Left ventricle myocardium inferior (tissue), 1 donor: Measurements from ENCODE around the gene ZSCAN22. TPM values are rescaled to one million over a fixed set of nuclear protein-coding genes. Genes with fewer than 3 reads are reported as not detected.

Experiments
- DNase-seq: peaks from one replicate; pipeline ENCODE4 v3.0.0-alpha.2; 2020
- H3K27ac ChIP-seq: fragments of 200-600 bp; replicated peaks from 2 replicates; pipeline ENCODE4 v1.8.0; 2021
- H3K27me3 ChIP-seq: fragments of 200-600 bp; 2 replicates; pipeline ENCODE4 v1.8.0; 2021; ENCODE audit warnings: low read depth
- H3K36me3 ChIP-seq: fragments of 200-600 bp; 2 replicates; pipeline ENCODE4 v1.8.0; 2021
- H3K4me1 ChIP-seq: fragments of 200-600 bp; 2 replicates; pipeline ENCODE4 v1.8.0; 2021
- H3K4me3 ChIP-seq: fragments of 200-600 bp; 2 replicates; pipeline ENCODE4 v1.8.0; 2021; ENCODE audit warnings: mild to moderate bottlenecking, moderate library complexity
- H3K9me3 ChIP-seq: fragments of 200-600 bp; replicated peaks from 2 replicates; pipeline ENCODE4 v1.8.0; 2021
- CTCF ChIP-seq: fragments of 200-600 bp; IDR thresholded peaks from 2 replicates; pipeline ENCODE4 v1.8.0; 2021; ENCODE audit warnings: antibody characterized with exemption, mild to moderate bottlenecking, borderline replicate concordance
- intact Hi-C: fragments of 100-400 bp; cut with micrococcal nuclease; formaldehyde crosslinking; loops from one replicate; pipeline ENCODE4 v1.11.0; 2022
- microRNA-seq: library from miRNA; unstranded; fragments of <30 nt; microRNA quantifications from one replicate; pipeline ENCODE4 v1.2.0, GENCODE V29; 2020
- total RNA-seq: library from RNA; stranded (reverse); fragmentation: NEBNext Ultra II Directional; extraction: Animal tissue kit (Norgen Biotek cat#: 25700); gene quantifications from one replicate; pipeline ENCODE4 v1.2.1, GENCODE V29; 2021
- donor health status: DM: no; HTN: yes; CAD: no; lungs with severe emphysema.

The ZSCAN22 gene
- total RNA-seq, 1 donor from 2014 or later: 1.8 TPM

- Histone ChIP-seq H3K9me3 (no peaks in the 10 kb centered on the region), H3K27me3 (no peaks in the 10 kb centered on the region), H3K36me3 (peaks cover 31% of the 10 kb centered on the region), H3K27ac (peak overlapping the region; percentile 100), H3K4me1 (peaks cover 67% of the 10 kb centered on the region), H3K4me3 (peak overlapping the region; percentile 71)
- TF ChIP-seq CTCF: no peak
- intact Hi-C loops: no loop called here
- DNase-seq: no peak
Measured at GRCh38 chr19:58385891-58386575, 59.2 kb downstream of the ZSCAN22 start.

GRCh38 chr19:58386576-58387337 lies 60.0 kb downstream of the ZSCAN22 start, which contains the start of gene RPS5:
Gene RPS5, plus strand, starts transcription at chr19:58387269. Its CDS starts 869 bp downstream, at chr19:58388138.
- no peak for TF ChIP-seq CTCF
- no peaks in the 10 kb centered on the region for H3K27me3 ChIP-seq
- H3K4me3 ChIP-seq: peak within 1 kb of the TSS; percentile 71
- H3K27ac ChIP-seq: peak within 1 kb of the TSS; percentile 100
- peaks cover 61% of the 10 kb centered on the region for H3K4me1 ChIP-seq
- intact Hi-C loops: no loop called here
- peaks cover 38% of the 10 kb centered on the region for H3K36me3 ChIP-seq
- H3K9me3 ChIP-seq: no peaks in the 10 kb centered on the region
- DNase-seq: peak; percentile 93

GRCh38 chr19:58387338-58388174 lies 60.8 kb downstream of the ZSCAN22 start:
- TF ChIP-seq CTCF: no peak
- H3K9me3 ChIP-seq: no peaks in the 10 kb centered on the region
- DNase-seq: no peak
- peaks cover 55% of the 10 kb centered on the region for H3K4me1 ChIP-seq
- intact Hi-C loops: no loop called here
- peaks cover 44% of the 10 kb centered on the region for H3K36me3 ChIP-seq
- peak overlapping the region; percentile 71 for H3K4me3 ChIP-seq
- no peaks in the 10 kb centered on the region for H3K27me3 ChIP-seq
- H3K27ac ChIP-seq: peak overlapping the region; percentile 100

- peaks cover 55% of the 10 kb centered on the region for H3K4me1 ChIP-seq
Measured at GRCh38 chr19:58388175-58388526, 61.4 kb downstream of the ZSCAN22 start.

More at GRCh38 chr19:58388175-58388526, 61.4 kb downstream of the ZSCAN22 start:
- H3K36me3 ChIP-seq: peaks cover 50% of the 10 kb centered on the region
- H3K27ac ChIP-seq: no peak overlapping the region
- no peak for TF ChIP-seq CTCF
- DNase-seq: no peak
- H3K4me3 ChIP-seq: peak overlapping the region; percentile 71
- intact Hi-C loops: no loop called here
- no peaks in the 10 kb centered on the region for H3K9me3 ChIP-seq
- H3K27me3 ChIP-seq: no peaks in the 10 kb centered on the region

Small RNA genes within 50 kb of the gene (microRNA-seq; reads per million reads assigned to microRNA genes)
- gene MIR4754 (not detected), gene MIR6806 (not detected)

Other genes starting within 250 kb of the ZSCAN22 start
- 76.1 TPM for gene ZSCAN18, start 228.8 kb upstream of the ZSCAN22 start, total RNA-seq
- gene ZNF329, start 176.2 kb upstream of the ZSCAN22 start, total RNA-seq: 7.8 TPM
- 19.3 TPM for gene ZNF274, start 143.9 kb upstream of the ZSCAN22 start, total RNA-seq
- gene ZNF544, start 98.1 kb upstream of the ZSCAN22 start, total RNA-seq: 24.0 TPM
- gene ZNF8, start 48.0 kb upstream of the ZSCAN22 start, total RNA-seq: 4.9 TPM
- 22.7 TPM for gene ERVK3-1, start 21.6 kb upstream of the ZSCAN22 start, total RNA-seq
- gene A1BG, start 26.5 kb downstream of the ZSCAN22 start, total RNA-seq: 3.7 TPM
- gene ZNF497, start 35.8 kb downstream of the ZSCAN22 start, total RNA-seq: 0.41 TPM
- 0.19 TPM for gene ZNF837, start 54.0 kb downstream of the ZSCAN22 start, total RNA-seq
- gene RPS5, start 60.3 kb downstream of the ZSCAN22 start, total RNA-seq: 496 TPM
- gene RNF225, start 68.7 kb downstream of the ZSCAN22 start, total RNA-seq: not detected
- 16.8 TPM for gene ZNF584, start 81.7 kb downstream of the ZSCAN22 start, total RNA-seq
- gene ZNF132, start 113.2 kb downstream of the ZSCAN22 start, total RNA-seq: 5.7 TPM
- 3.1 TPM for gene ZNF324B, start 124.6 kb downstream of the ZSCAN22 start, total RNA-seq
- gene ZNF324, start 140.1 kb downstream of the ZSCAN22 start, total RNA-seq: 5.3 TPM
- gene ZNF446, start 149.4 kb downstream of the ZSCAN22 start, total RNA-seq: 4.9 TPM
- gene SLC27A5, start 185.0 kb downstream of the ZSCAN22 start, total RNA-seq: 4.1 TPM
- gene ZBTB45, start 192.8 kb downstream of the ZSCAN22 start, total RNA-seq: 10.2 TPM
- 136 TPM for gene TRIM28, start 217.1 kb downstream of the ZSCAN22 start, total RNA-seq
- gene CHMP2A, start 228.1 kb downstream of the ZSCAN22 start, total RNA-seq: 124 TPM
- gene UBE2M, start 231.6 kb downstream of the ZSCAN22 start, total RNA-seq: 116 TPM
- 10.9 TPM for gene MZF1, start 246.3 kb downstream of the ZSCAN22 start, total RNA-seq